ENCODE data around the gene GOLGA8B. TPM values are rescaled to one million over a fixed set of nuclear protein-coding genes. Genes with fewer than 3 reads are reported as not detected.
"Not testable (repeated sequence)": the region's sequence is repeated elsewhere in the genome, so short reads cannot be mapped to it uniquely, and the experiment has no call there.

GOLGA8B gene
- total RNA-seq (ENCODE audit: unreplicated experiment) = 161 TPM
- long read RNA-seq, partial matches to known transcripts = 9 of 15 reads
- long read RNA-seq, other reads (novel, unspliced or antisense) = 5 of 15 reads

GRCh38 chr15:34583399-34584329 is at the start of gene GOLGA8B:
Gene GOLGA8B (minus strand): TSS chr15:34583651. CDS start chr15:34535912, 47,739 bp downstream.
- Mint-ChIP-seq H3K27ac (ENCODE audit: unreplicated experiment) (no peak within 1 kb of the TSS), H3K9me3 (ENCODE audit: unreplicated experiment) (peaks cover 8% of the 10 kb centered on the region), H3K36me3 (ENCODE audit: unreplicated experiment) (peaks cover 4% of the 10 kb centered on the region), H3K4me3 (ENCODE audit: unreplicated experiment) (peak within 1 kb of the TSS; percentile 90), H3K4me1 (ENCODE audit: low read depth, unreplicated experiment) (peaks cover 11% of the 10 kb centered on the region), H3K27me3 (ENCODE audit: unreplicated experiment) (peaks cover 10% of the 10 kb centered on the region)
- no peak for TF ChIP-seq CTCF (IDR thresholded peaks at IDR 0.05; ENCODE audit: partially characterized antibody, unreplicated experiment)
- peak; percentile 79 for DNase-seq

- not testable (repeated sequence) for H3K36me3 Mint-ChIP-seq (ENCODE audit: unreplicated experiment); H3K27me3 Mint-ChIP-seq (ENCODE audit: unreplicated experiment); DNase-seq; H3K4me1 Mint-ChIP-seq (ENCODE audit: low read depth, unreplicated experiment); H3K27ac Mint-ChIP-seq (ENCODE audit: unreplicated experiment); H3K9me3 Mint-ChIP-seq (ENCODE audit: unreplicated experiment); H3K4me3 Mint-ChIP-seq (ENCODE audit: unreplicated experiment)
These were observed 49.7 kb upstream of the GOLGA8B start for GRCh38 chr15:34633165-34633564.

DNA sequence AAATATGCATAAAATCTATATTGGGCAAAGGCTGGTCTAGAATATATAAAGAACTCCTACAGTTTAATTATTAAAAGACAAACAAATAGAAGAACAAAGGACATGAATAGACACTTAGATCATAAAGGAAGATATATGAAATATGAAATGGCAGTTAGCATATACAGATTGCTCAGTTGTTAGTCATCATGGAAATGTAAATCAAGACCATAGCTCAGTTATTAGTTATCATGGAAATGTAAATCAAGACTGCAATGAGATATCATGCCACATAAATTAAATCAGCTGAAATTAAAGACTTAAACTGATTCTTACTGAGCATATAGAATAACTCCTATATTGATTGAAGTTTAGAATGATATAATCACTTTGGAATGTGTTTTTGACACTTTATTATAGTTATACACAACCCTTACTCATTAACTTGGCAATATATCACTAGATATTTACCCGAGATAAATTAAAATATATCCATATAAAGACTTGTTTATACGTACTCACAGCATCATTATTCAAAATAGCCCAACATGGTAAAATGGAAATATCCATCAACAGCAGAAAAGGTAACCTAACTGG is 45.2 kb upstream of the GOLGA8B start:
- no peak for TF ChIP-seq CTCF (IDR thresholded peaks at IDR 0.05; ENCODE audit: partially characterized antibody, unreplicated experiment)
- peaks cover 5% of the 10 kb centered on the region for H3K36me3 Mint-ChIP-seq (ENCODE audit: unreplicated experiment)
- H3K27ac Mint-ChIP-seq (ENCODE audit: unreplicated experiment) = no peak overlapping the region
- H3K4me1 Mint-ChIP-seq (ENCODE audit: low read depth, unreplicated experiment) = no peaks in the 10 kb centered on the region
- no peak overlapping the region for H3K4me3 Mint-ChIP-seq (ENCODE audit: unreplicated experiment)
- peaks cover 2% of the 10 kb centered on the region for H3K9me3 Mint-ChIP-seq (ENCODE audit: unreplicated experiment)
- no peak for DNase-seq
- no peaks in the 10 kb centered on the region for H3K27me3 Mint-ChIP-seq (ENCODE audit: unreplicated experiment)

DNA sequence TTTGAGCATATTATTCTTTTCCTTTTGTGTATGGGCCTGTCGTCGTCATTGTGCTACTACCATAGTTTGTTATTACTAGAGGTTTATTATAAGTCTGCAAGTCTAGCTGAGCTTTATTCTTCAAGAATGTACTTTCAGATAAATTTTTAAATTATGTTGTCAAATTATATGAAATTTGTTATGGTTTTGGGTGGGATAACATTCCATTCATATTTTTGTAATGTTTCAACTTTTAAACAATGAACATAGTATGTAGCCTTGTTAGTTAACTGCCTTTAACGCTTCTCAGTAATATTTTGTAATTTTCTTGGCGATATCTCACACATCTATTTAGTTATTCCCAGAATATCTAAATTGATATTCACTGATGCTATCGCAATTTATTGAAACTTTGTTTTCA is 41.6 kb upstream of the GOLGA8B start:
- peaks cover 4% of the 10 kb centered on the region for H3K4me1 Mint-ChIP-seq (ENCODE audit: low read depth, unreplicated experiment)
- no peak overlapping the region for H3K4me3 Mint-ChIP-seq (ENCODE audit: unreplicated experiment)
- TF ChIP-seq CTCF (IDR thresholded peaks at IDR 0.05; ENCODE audit: partially characterized antibody, unreplicated experiment) = no peak
- H3K9me3 Mint-ChIP-seq (ENCODE audit: unreplicated experiment) = no peaks in the 10 kb centered on the region
- no peak for DNase-seq
- no peaks in the 10 kb centered on the region for H3K27me3 Mint-ChIP-seq (ENCODE audit: unreplicated experiment)
- H3K36me3 Mint-ChIP-seq (ENCODE audit: unreplicated experiment) = no peaks in the 10 kb centered on the region
- H3K27ac Mint-ChIP-seq (ENCODE audit: unreplicated experiment) = no peak overlapping the region

- DNase-seq = no peak
These were observed 38.2 kb upstream of the GOLGA8B start for GRCh38 chr15:34621675-34622074.

More at GRCh38 chr15:34621675-34622074, 38.2 kb upstream of the GOLGA8B start:
- H3K9me3 Mint-ChIP-seq (ENCODE audit: unreplicated experiment) = no peaks in the 10 kb centered on the region
- TF ChIP-seq CTCF (IDR thresholded peaks at IDR 0.05; ENCODE audit: partially characterized antibody, unreplicated experiment) = no peak
- H3K4me3 Mint-ChIP-seq (ENCODE audit: unreplicated experiment) = no peak overlapping the region
- H3K27me3 Mint-ChIP-seq (ENCODE audit: unreplicated experiment) = no peaks in the 10 kb centered on the region
- peaks cover 6% of the 10 kb centered on the region for H3K4me1 Mint-ChIP-seq (ENCODE audit: low read depth, unreplicated experiment)
- H3K27ac Mint-ChIP-seq (ENCODE audit: unreplicated experiment) = no peak overlapping the region
- no peaks in the 10 kb centered on the region for H3K36me3 Mint-ChIP-seq (ENCODE audit: unreplicated experiment)
